ENCODE results near the gene WFDC11. TPM values are rescaled to one million over a fixed set of nuclear protein-coding genes. Genes with fewer than 3 reads are reported as not detected.
A peak's percentile ranks its signal among the peaks of the same experiment; 100 is the strongest.

The WFDC11 gene
- polyA plus RNA-seq, 1 donor (not counting 4 experiments of a cell fraction or from before 2014, with no cell fraction given), result not detected

GRCh38 chr20:45685896-45686295, 15.9 kb upstream of the WFDC11 start:
- no peak for FAIRE-seq
- H3K27me3 ChIP-seq (ENCODE audit: control insufficient read depth, extremely low read depth, insufficient read depth, low read length), result no peaks in the 10 kb centered on the region

GRCh38 chr20:45679650-45680049, 9.6 kb upstream of the WFDC11 start:
- Histone ChIP-seq H3K27me3 (ENCODE audit: control insufficient read depth, extremely low read depth, insufficient read depth, low read length) (no peaks in the 10 kb centered on the region), H2AFZ (ENCODE audit: control insufficient read depth, low read length) (no peak overlapping the region), H3K4me2 (ENCODE audit: control insufficient read depth, extremely low read depth, insufficient read depth, low read depth, low read length) (no peak overlapping the region), H3K79me2 (ENCODE audit: control insufficient read depth, insufficient read depth, low read length) (no peaks in the 10 kb centered on the region), H3K4me1 (ENCODE audit: control insufficient read depth, extremely low read depth, insufficient read depth, low read length) (no peaks in the 10 kb centered on the region), H3K9me1 (ENCODE audit: control insufficient read depth, extremely low read depth, insufficient read depth, low read length) (no peaks in the 10 kb centered on the region), H3K9me3 (ENCODE audit: control insufficient read depth, low read depth, low read length) (peaks cover 3% of the 10 kb centered on the region), H3K27ac (ENCODE audit: control insufficient read depth, insufficient read depth, low read length) (no peak overlapping the region), H3K9ac (ENCODE audit: control insufficient read depth, extremely low read depth, insufficient read depth, low read length) (no peak overlapping the region), H4K20me1 (ENCODE audit: control insufficient read depth, extremely low read depth, insufficient read depth, low read length) (no peaks in the 10 kb centered on the region), H3K4me3 (ENCODE audit: control insufficient read depth in 2 of 3, extremely low read depth in 1 of 3, insufficient read depth in 2 of 3, low read depth in 1 of 3, low read length in 3 of 3) (no peak overlapping the region), H3K36me3 (ENCODE audit: control insufficient read depth in 2 of 2, extremely low read depth in 1 of 2, insufficient read depth in 2 of 2, low read length in 2 of 2) (no peaks in the 10 kb centered on the region)
- dilution Hi-C loops (cut with MboI; ENCODE audit: extremely low pct_ligation_motif_present, low sequenced_read_pairs), result no loop called here
- FAIRE-seq, result no peak
- TF ChIP-seq CTCF (optimal IDR thresholded peaks at IDR 0.05 in 1 of 3, IDR thresholded peaks at IDR 0.05 in 1 of 3, conservative IDR thresholded peaks at IDR 0.05 in 1 of 3; ENCODE audit: extremely low read depth in 1 of 3, insufficient read depth in 2 of 3, low read length in 3 of 3) (no peak), EZH2 (IDR thresholded peaks at IDR 0.05; ENCODE audit: low read length) (no peak)
- no peak for DNase-seq (ENCODE audit: low read depth, low spot score)

More at GRCh38 chr20:45685896-45686295, 15.9 kb upstream of the WFDC11 start:
- TF ChIP-seq CTCF (optimal IDR thresholded peaks at IDR 0.05 in 1 of 3, IDR thresholded peaks at IDR 0.05 in 1 of 3, conservative IDR thresholded peaks at IDR 0.05 in 1 of 3; ENCODE audit: extremely low read depth in 1 of 3, insufficient read depth in 2 of 3, low read length in 3 of 3) (peak; percentile 30 to 67 (median 47)), EZH2 (IDR thresholded peaks at IDR 0.05; ENCODE audit: low read length) (no peak)
- no peak for DNase-seq (ENCODE audit: low read depth, low spot score)
- no peaks in the 10 kb centered on the region for H3K36me3 ChIP-seq (ENCODE audit: control insufficient read depth in 2 of 2, extremely low read depth in 1 of 2, insufficient read depth in 2 of 2, low read length in 2 of 2)
- no peaks in the 10 kb centered on the region for H3K4me1 ChIP-seq (ENCODE audit: control insufficient read depth, extremely low read depth, insufficient read depth, low read length)
- H3K4me2 ChIP-seq (ENCODE audit: control insufficient read depth, extremely low read depth, insufficient read depth, low read depth, low read length), result no peak overlapping the region
- no peak overlapping the region for H2AFZ ChIP-seq (ENCODE audit: control insufficient read depth, low read length)
- H3K4me3 ChIP-seq (ENCODE audit: control insufficient read depth in 2 of 3, extremely low read depth in 1 of 3, insufficient read depth in 2 of 3, low read depth in 1 of 3, low read length in 3 of 3), result no peak overlapping the region
- no peak overlapping the region for H3K27ac ChIP-seq (ENCODE audit: control insufficient read depth, insufficient read depth, low read length)
- no peaks in the 10 kb centered on the region for H3K9me1 ChIP-seq (ENCODE audit: control insufficient read depth, extremely low read depth, insufficient read depth, low read length)
- H3K79me2 ChIP-seq (ENCODE audit: control insufficient read depth, insufficient read depth, low read length), result no peaks in the 10 kb centered on the region
- dilution Hi-C loops (cut with MboI; ENCODE audit: extremely low pct_ligation_motif_present, low sequenced_read_pairs), result no loop called here
- no peaks in the 10 kb centered on the region for H3K9me3 ChIP-seq (ENCODE audit: control insufficient read depth, low read depth, low read length)
- no peak overlapping the region for H3K9ac ChIP-seq (ENCODE audit: control insufficient read depth, extremely low read depth, insufficient read depth, low read length)
- no peaks in the 10 kb centered on the region for H4K20me1 ChIP-seq (ENCODE audit: control insufficient read depth, extremely low read depth, insufficient read depth, low read length)
